Measurements from ENCODE around the gene C16orf96.

C16orf96 gene

DNA sequence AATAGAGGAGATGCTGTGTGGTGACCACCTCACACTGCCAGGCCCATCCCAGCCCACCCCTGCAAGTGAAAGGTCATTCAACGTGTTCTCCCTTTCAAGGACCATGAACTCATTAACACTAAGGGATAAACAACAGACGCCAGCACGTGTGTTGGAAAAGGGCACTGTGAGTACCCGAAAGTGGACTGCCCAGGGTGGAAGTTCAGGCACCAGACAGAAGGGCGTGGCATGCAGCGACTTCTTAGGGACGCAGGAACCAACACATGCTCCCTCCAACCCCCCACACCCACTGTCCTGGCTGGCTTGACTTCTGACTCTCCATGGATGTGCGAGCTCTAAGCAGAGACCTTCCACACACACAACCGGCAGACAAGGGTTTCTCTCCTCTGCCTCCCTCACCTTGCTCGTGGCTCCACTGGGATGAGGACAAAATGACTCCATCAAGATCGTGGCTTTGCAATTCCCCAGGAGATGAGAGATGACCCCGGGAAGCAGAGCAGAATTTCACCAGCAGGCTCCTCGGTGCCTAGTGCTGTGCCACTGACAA, 47.6 kb downstream of the C16orf96 start:
- DNase-seq = no peak

DNA sequence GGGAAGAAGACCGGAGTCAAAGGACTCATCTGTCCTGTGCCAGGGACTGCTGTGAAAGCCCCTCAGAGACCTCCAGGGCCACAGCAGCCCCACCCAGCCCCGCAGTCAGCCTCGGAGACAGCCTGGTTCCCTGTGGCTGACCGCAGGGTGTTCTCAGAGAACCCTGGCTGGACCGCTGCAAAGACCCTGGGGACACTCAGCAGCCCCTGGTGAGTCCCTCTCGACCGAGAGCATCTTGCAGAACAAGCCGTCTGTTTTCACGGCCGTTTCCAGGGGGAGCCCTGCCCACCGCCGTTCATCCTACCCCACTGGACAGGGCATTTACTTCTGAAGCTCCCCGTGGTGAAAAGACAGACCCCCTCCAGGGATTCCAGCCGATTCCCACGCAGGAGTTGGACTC, 48.3 kb downstream of the C16orf96 start:
- DNase-seq = no peak

DNA sequence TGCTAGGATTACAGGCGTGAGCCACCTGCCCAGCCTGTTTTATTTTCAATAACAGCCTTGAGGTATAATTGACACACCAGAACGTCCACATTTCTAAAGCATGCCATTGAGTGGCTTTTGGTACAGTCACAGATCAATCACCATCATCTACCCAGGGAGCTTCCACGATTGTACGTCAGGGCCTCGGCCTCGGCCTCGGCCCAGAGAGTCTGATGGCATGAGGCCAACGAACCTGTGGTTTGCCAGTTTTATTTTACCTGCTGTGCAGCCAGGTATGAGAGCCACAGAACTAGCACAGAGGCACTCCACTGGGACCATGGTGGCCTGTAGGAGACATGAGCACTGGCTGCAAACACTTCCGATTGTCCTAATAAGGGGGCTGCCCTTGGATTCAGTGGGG, 50.2 kb downstream of the C16orf96 start:
- DNase-seq = no peak

DNA sequence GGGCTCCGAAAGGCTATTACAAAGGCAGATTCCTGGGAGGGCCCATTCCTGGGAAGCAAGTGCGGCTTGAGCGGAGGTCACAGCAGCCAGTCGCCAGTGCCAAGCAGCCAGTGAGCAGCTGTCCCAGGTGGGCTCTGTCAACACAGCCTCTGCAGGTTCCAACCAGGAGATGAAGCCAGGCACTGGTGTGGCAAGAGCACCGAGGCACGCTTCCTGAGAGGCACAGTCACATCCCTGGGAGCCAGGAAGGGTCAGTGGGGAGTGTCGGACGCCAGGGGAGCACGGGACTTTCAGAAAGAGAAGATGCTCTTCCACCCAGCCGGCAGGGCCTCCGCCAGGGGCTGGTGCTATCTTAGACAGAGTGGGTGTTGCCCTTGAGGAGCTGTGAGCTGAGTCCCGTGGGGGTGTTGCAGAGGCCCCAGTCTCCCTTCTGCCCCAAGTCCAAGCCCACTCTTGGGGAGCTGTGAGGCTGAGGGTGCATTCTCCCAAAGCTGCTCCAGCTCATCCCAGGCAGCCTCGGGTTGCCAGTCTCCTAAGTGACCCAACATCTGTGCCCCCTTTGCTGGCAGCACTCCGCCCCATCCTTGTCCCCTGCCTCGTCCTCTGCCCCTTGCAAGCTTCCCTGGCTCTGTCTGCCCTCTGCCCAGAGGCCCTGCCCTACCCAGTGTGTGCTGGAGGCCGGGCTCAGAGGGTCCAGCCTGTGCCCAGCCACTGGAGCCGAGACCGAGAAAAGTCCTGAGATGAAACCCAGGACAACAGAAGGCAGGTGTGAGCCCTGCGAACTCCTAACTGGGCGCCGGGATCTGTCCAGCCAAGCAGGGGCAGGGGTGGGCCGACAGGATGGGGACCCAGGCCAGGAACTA, 51.9 kb downstream of the C16orf96 start:
- DNase-seq = no peak

DNA sequence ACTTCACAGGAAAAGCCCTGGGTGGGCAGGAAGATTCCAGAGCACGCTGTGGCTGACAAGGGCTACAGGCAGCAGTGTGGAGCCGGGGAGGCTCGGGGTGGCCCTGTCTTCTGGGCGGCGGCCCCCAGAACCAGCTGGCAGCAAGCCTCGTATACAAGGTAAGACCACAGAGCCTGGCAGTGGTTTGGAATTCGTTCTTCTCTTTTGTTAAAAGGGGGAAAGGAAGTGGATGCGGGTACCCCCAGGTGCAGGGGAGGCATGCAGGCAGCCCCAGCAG, 52.5 kb downstream of the C16orf96 start:
- DNase-seq = no peak

DNA sequence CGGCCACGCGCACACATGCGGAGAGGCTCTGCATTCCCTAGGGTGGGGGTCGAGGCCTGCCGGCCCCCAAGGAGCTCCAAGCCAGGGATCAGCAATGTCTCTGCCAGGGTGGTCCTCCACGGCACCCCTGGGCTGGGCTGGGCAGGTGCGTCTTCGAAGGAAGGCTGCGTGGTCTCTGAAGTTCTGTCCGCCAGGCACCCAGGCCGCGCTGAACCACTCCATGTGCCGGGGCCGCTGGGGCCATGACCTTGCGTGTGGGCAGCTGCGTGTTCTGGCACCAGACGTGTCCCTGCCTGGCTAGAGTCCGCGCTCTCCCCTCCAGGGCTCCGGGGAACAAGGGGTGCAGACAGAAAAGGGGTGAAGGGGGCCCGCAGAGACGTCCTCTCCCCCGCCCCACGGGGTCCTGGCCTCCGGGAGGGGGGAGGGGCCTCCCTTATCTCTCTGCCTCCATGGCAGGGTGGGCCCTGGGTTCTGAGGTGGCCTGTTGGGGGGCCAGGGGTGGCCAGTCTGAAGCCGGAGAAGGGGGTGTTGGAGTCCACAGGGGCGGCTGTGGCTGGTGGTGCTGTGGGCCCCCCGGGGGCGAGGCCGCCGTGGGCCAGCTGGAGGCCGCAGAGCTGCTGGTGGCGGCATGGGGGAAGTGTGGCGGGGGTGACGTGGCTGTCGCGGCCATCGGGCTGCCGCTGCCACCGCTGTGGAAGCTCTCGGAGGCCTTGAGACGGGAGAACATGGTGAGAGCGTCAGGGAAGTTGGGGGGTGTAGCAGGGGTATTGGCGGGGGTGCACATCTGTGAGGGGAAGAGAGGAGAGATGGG, 53.3 kb downstream of the C16orf96 start:
- no peak for DNase-seq

DNA sequence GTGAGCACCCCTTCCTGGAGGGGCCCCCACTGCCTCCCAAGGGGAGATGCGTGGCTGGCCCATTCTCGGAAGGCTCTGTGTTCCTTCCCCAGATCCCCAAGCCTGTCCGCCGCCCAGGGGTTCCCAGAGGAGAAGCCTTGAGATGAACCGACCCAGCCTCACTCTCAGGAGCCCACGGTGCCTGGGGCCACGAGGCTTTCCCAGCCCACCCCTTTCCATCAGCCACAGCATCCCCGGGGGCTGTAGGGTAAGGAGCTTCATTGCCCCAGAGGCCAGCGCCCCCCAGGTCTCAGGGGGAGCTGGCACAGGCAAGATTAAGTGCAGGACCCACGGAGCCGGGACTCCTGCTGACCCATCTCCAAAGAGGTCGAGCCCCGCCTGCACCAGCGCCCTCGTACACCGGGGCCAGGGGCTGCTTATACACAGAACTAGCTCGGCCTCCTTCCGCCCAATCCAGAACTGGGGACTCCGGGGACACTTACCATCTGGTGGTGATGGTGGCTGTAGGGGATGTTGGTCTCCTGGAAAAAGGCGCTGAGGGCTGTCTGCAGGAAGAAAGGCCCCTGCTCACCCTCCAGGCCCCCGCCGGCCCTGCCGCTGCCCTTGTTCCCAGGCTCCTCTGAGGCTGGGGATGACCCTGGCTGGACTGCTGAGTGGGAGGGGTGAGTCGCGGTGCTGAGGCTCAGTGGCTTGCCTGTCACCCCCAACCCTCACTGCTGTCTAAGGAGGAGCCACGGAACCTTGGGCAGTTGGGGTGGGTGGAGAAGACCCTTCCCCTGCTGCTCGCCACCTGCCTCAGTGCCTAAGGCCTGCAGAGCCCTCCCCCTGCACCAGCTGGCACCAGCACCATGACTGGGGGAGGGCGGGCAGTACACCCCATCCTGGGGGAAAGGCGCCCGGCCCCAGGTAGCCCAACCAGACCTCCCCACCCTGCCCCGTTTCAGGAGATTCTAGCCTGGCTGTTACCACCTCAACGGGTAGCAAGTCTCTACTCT, 54.2 kb downstream of the C16orf96 start:
- DNase-seq = no peak

DNA sequence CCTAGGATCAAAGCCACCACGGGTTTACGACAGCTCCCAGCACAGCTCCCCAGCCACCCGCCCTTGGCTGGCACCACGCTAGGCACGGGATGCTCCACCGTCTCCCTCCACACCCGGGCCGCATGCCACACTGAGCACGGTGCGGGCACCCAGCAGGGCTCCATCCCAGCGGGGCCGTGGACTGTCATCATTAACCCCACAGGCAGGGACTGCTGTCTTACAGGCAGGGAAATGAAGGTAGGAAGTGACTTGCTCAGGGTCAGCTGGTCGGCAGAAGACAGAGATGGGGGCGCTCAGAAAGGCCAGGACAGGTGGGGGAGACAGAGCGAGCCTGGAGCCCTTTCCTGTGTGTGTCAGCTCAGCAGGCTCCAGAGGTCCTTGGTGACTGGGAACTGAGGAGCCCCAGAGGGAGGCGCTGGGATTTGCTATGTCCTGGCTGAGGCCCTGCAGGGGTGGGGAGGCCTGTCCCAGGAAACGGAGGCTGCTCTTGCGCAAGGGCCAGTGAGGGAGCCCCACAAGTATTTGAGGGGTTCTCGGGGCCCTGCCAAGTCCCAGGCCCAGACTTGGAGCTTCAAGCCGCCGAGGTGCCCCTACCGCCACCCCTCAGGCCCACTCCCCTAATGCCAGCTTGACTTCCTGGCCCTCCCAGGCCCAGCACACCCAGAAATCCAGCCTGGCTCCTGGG, 55.3 kb downstream of the C16orf96 start:
- DNase-seq = no peak

DNA sequence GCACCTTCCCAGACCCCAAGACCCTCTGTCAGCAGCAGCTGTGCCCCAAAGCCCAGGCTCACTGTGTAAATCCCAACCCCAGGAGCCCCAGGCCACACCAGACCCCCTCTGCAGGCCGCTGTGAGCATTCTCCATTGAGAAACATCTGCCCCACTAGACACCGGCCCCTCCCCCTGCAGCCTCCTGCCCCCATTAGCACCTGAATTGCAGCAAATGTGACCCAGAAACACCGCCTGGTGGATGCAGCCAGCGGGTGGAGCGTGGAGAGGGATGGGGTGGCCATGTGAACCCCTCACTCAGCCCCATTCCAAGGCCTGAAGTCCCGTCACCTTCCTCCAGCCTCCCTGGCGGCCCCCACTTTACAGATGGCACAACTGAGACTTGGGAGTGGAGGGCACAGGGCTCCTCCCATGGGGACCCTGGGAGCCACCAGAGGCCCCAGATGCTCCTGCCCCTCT, 56.4 kb downstream of the C16orf96 start:
- no peak for DNase-seq

DNA sequence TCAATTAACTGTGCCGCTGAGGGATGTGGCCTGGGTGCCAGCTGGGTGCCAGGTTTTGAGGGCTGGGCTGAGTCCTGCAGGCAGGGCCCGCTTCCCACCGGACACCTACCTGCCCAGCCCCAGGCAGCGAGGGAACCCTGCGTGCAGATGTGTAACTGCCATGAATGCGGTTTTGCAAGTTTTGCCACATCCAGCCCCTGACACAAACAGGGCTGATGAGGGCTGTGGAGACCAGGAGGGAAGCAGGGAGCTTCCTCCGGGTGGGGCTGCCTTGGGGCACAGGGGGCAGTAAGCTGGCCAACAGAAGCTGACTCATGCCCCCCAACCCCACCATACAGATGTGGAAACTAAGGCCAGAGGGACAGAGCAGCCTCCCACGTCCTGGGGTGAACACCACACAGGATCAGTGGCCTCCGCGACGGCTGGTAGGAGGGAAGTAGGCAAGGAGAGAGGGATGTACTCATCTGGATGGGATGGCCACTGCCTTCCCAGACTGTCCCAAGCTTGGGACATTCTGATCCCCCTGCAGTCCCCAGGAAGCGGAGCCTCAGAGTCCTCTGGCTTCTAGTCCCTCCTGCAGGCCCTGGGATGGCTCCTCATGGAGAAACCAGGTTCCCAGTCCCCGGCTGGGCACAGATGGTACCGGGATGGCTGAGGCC, 57.0 kb downstream of the C16orf96 start:
- DNase-seq = no peak

DNA sequence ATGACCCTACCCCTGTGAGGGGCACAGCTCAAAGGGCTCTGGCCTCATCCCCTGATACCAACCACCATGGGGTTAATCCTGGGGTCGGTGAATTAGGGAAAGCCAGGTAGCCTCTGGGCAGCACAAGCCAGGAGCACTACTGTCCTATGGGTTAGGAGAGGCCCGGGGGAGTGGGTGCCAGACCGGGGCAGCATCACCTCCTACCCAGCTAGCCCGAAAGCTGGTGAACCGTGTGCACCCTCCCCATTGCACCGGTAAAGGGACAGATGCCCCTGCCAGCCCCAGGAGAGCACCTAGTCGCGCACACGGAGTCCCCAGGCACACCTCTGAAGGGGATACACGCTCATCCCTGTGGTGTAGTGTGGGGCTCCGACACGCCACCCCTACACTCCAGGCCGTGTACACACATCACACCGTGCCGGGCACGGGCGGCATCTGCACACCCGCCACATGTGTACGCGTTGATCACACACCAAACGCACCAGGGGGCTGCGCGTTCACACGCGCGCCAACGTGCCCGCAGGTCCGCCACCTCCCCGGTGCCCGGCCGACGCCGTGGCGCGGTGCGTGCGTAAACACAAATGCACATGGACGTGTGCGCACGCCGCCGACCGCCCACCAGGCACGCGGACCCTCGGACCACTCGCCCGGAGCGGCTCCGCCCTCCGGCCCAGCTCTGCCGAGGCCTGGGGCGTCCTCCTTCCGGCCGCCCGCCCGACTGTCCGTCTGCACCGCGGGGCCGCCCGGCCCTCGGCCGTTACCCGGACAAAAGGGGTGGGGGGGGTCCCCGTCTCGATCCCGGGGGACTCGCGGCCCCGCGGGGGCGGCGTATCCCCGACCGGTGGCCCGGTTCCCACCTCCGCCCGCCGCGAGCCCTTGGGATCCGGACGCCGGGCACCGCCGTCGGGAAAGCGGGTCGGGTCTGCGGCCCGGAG, 57.8 kb downstream of the C16orf96 start:
- no peak for DNase-seq

DNA sequence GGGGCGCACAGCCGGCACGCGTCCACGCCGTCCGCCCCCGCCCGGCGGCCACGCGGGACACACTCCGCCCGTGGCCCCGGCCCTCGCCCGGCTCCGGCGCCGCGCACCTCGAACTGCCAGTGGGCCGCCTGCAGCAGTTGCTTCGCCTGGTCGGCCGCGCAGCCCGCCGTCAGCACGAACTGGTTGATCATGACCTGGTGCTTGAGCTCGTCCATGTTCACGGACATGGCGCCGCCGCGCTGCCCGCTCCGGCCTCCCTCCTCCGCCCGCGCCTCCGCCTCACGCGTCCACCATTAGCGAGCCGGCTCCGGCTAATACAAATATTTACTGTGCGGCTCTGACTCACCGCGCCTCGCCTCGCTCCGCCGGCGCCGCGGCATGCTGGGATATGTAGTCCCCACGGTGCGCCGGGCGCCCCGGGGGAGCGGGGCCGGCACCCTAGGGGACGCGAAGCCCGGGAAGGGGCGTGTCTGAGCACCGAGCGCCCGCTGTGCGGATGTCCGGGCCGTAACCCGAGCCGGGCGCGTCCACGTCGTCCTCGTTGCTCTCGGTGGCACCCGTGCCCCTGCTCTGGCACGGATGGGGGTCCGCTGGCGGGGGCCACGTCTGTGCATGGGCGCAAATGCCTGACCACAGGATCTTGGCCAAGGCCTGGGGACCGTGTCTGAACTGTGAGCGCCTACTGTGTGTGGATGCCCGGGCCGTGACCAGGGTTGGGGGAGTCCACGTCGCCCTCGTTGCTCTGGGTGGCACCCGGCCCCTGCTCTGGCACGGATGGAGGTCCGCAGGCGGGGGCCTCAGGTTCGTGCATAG, 58.6 kb downstream of the C16orf96 start, which contains the start of gene UBALD1:
Gene UBALD1, minus strand, starts transcription at position 318 of the 813 bp plus-strand sequence. Its CDS starts 91 bp downstream, at position 227.
- peak; percentile 66 for DNase-seq

DNA sequence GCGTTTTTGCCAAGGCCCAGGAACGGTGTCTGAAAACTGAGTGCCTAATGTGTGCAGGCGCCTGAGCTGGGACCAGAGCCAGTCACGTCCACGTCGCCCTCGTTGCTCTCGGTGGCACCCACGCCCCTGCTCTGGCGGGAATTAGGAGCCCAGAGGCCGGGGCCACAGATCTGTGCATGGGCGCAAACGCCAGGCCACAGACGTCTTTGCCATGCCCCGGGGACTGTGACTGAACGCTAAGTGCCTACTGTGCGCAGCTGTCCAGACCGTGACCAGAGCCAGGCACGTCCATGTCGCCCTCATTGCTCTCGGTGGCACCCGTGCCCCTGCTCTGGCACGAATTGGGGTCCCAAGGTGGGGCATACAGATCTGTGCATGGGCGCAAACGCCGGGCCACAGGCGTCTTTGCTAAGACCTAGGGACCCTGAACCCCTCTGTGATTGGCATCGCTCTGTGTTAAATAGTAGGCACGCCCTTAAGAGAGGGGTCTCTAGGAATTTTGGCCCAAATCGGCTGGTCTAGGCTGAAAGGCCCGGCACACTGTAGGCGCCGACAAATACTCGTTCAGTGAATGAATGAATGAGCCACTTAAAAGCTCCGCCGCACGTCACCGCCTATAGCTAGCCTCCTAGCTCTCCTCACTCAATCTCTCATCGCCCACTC, 59.4 kb downstream of the C16orf96 start:
- DNase-seq = no peak

DNA sequence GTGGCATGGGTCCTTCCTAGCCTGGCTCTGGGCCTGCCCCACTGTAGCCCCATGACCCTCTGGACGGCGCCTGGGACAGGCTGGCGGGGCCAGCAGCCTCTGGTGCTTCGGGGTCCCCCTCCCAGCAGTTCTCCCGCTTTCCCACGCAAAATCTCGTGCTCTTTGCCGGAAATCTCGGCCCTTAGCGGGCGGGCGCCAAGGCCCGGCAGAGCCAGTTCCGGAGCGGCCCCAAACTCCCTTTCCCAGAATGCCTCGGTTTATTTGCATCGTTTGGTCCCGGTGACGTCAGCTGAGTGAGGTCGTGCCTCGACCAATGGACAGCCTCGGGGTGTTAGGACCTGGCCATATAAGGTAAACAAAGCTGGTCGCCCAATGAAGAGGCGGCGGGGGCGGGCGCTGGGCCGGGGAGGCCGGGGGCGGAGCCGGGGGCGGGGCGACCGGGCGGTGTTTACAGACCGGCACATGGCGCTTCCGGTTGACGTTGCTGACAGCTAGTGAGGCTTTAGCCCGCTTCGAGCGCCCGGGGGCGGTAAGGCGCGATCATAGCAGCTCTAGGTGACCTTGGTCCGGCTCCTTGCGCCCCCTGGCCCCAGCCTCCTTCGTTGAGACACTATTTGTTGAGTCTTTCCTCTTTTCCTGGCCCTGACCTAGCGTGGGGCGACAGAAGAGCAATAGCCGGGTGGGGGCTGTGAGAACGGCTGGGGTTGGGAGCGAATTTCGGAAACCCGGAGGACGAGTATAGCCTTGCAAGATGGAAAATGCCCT, 60.1 kb downstream of the C16orf96 start:
- peak; percentile 99 for DNase-seq

DNA sequence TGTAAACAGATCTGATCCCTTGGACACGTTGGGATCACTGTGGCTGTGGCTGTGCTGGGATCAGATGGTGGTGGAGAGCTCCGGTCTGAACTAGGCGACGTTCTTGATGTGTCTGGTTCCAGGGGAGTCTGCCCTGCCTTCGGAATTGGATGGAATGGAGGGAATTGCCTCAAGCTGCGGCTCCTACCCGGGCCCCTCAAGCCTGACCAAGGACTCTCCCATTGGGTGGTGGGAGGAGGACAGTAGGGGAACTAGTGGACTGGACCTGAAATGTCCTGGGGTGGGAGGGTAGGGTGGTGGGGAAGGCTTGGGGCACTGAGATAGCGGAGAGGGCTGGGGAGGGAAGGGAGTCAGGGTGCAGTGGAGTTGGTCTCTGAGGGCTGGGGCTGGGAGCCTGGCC, 61.7 kb downstream of the C16orf96 start:
- no peak for DNase-seq

DNA sequence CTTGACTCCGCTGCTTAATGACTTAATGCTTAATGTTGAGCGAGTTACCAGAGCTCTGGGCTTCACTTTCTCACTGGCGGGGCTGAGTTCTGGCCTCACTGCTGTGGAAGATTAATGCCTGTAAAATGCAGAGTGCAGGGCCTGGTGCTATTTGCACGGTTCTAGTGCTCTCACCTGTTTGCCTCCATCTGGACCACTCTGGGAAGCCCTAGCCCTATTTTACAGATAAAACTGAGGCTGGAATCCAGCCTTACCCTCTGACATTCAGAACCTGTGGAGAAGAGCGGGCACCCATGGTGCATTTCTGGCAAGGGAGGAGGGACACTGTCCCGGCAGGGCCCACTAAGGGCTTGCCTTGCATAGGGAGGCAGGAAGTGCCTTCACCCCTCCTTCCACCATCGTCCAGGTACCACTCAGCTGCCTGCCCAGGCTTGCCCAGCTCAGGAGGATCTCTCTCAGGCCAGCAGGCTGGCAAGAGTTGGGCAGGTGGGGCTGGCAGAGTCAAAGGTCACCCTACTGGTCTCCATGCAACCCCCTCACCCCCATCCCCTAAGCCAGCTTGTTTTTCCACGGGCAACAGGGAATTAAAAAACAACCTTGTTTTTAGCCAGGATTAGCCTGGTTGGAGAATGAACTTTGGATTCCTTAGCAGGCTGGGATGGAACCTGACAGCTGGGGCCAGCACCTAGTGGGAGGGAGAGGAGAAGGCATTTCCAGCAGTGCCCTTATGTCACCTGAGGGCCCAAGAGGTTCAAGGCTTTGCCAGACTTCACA, 62.7 kb downstream of the C16orf96 start:
- no peak for DNase-seq

DNA sequence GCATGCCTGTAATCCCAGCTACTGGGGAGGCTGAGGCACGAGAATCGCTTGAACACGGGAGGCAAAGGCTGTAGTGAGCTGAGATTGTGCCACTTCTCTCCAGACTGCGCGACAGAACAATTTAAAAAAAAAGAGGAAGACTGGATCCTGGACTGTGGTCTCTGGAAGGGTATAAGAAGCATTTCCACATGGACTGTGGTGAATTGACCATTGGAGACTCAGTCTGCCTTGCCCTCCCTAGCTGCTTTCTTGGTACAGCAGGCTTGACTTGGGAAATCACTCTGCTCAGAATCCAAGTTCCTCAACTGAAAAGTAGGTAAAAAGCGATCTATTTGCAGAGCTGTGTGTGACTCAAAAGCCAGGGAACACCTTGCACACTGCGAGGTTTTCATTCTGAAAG, 67.5 kb downstream of the C16orf96 start:
- DNase-seq = no peak

Data from NCI-H446 treated with DMSO at 0.1 percent for 48 hours (cell line).